Pons (tissue), 1 donor: Measurements from ENCODE around the gene GTF3C6.
"Not testable (repeated sequence)": the region's sequence is repeated elsewhere in the genome, so short reads cannot be mapped to it uniquely, and the experiment has no call there.

Experiments used
- DNase-seq: peaks from one replicate; pipeline ENCODE4 v3.0.0-alpha.2; 2016; ENCODE audit warnings: low spot score

The GTF3C6 gene

GRCh38 chr6:110958329-110959192 lies at the start of gene GTF3C6:
Gene GTF3C6 (plus strand): TSS chr6:110958706. CDS start chr6:110958770, 64 bp downstream.
- DNase-seq: peak; percentile 92

GRCh38 chr6:110930781-110931180 lies 27.7 kb upstream of the GTF3C6 start:
- no peak for DNase-seq

- DNase-seq: no peak
These were observed 24.6 kb upstream of the GTF3C6 start for GRCh38 chr6:110933912-110934311.

GRCh38 chr6:110934381-110934898 lies 24.1 kb upstream of the GTF3C6 start:
- no peak for DNase-seq

GRCh38 chr6:110935171-110935570 lies 23.3 kb upstream of the GTF3C6 start:
- no peak for DNase-seq

GRCh38 chr6:110938171-110938570 lies 20.3 kb upstream of the GTF3C6 start:
- no peak for DNase-seq

- no peak for DNase-seq
These were observed 18.9 kb upstream of the GTF3C6 start for GRCh38 chr6:110939429-110940200.

- no peak for DNase-seq
These were observed 13.8 kb upstream of the GTF3C6 start for GRCh38 chr6:110944681-110945151.

GRCh38 chr6:110946498-110946897 lies 12.0 kb upstream of the GTF3C6 start:
- DNase-seq: no peak

GRCh38 chr6:110949679-110950285 lies 8.7 kb upstream of the GTF3C6 start:
- peak; percentile 51 for DNase-seq

- no peak for DNase-seq
These were observed 8.1 kb upstream of the GTF3C6 start for GRCh38 chr6:110950440-110950839.

GRCh38 chr6:110951008-110951407 lies 7.5 kb upstream of the GTF3C6 start:
- no peak for DNase-seq

- no peak for DNase-seq
These were observed 6.3 kb upstream of the GTF3C6 start for GRCh38 chr6:110951986-110952794.

- no peak for DNase-seq
These were observed 4.7 kb upstream of the GTF3C6 start for GRCh38 chr6:110953633-110954303.

- no peak for DNase-seq
These were observed 1.5 kb downstream of the GTF3C6 start for GRCh38 chr6:110960014-110960390.

- not testable (repeated sequence) for DNase-seq
These were observed 4.1 kb downstream of the GTF3C6 start for GRCh38 chr6:110962636-110963035.

GRCh38 chr6:110965629-110966229 lies 7.2 kb downstream of the GTF3C6 start:
- DNase-seq: no peak

GRCh38 chr6:110968661-110969060 lies 10.2 kb downstream of the GTF3C6 start:
- DNase-seq: not testable (repeated sequence)

GRCh38 chr6:110971468-110971867 lies 13.0 kb downstream of the GTF3C6 start:
- no peak for DNase-seq

- DNase-seq: no peak
These were observed 18.1 kb downstream of the GTF3C6 start for GRCh38 chr6:110976575-110976974.
